GM12865 (cell line): ENCODE results near the gene ALG9.
A peak's percentile ranks its signal among the peaks of the same experiment; 100 is the strongest.

Source experiments
- DNase-seq: peaks from one replicate; pipeline ENCODE4 v3.0.0; 2010; ENCODE audit warnings: low read depth
- H3K4me3 ChIP-seq: 2 replicates; pipeline ENCODE4 v1.5.1; 2011; ENCODE audit warnings: mild to moderate bottlenecking, low read depth, low read length, control low read depth
- CTCF ChIP-seq: IDR thresholded peaks from 2 replicates; pipeline ENCODE4 v1.5.1; 2011; ENCODE audit warnings: low read length, control low read depth, low read depth, inconsistent platforms; ENCODE audit not compliant: insufficient read depth; ENCODE audit errors: missing control alignments

ALG9 gene

GRCh38 chr11:111837366-111837891 lies 34.0 kb downstream of the ALG9 start:
- no peak for DNase-seq

GRCh38 chr11:111836721-111837120 lies 34.7 kb downstream of the ALG9 start:
- DNase-seq = peak; percentile 71
- no peak for TF ChIP-seq CTCF
- H3K4me3 ChIP-seq = no peak overlapping the region

More at GRCh38 chr11:111837366-111837891, 34.0 kb downstream of the ALG9 start:
- no peak overlapping the region for H3K4me3 ChIP-seq
- TF ChIP-seq CTCF = no peak

- TF ChIP-seq CTCF = no peak
- DNase-seq = no peak
- no peak overlapping the region for H3K4me3 ChIP-seq
These were observed 35.2 kb downstream of the ALG9 start for GRCh38 chr11:111836162-111836561.

GRCh38 chr11:111835665-111836064 lies 35.7 kb downstream of the ALG9 start:
- no peak for DNase-seq
- no peak for TF ChIP-seq CTCF
- no peak overlapping the region for H3K4me3 ChIP-seq

GRCh38 chr11:111834432-111835163 lies 36.8 kb downstream of the ALG9 start:
- DNase-seq = no peak
- H3K4me3 ChIP-seq = no peak overlapping the region
- no peak for TF ChIP-seq CTCF

- H3K4me3 ChIP-seq = no peak overlapping the region
- TF ChIP-seq CTCF = no peak
- DNase-seq = no peak
These were observed 37.9 kb downstream of the ALG9 start for GRCh38 chr11:111833524-111833923.
